Activated naive CD8-positive, alpha-beta T cell treated with anti-CD3 and anti-CD28 coated beads, Interleukin-2, amount 10 ng/mL, durations not matched to agents 7 days and 5 days (primary cell): ENCODE measurements around the gene GAL3ST1. TPM values are rescaled to one million over a fixed set of nuclear protein-coding genes. Genes with fewer than 3 reads are reported as not detected.
"Not testable (repeated sequence)": the region's sequence is repeated elsewhere in the genome, so short reads cannot be mapped to it uniquely, and the experiment has no call there.

ENCODE experiments used
- ATAC-seq: fragments of 150-1000 bp; cut with Tn5 transposase; one replicate; pipeline ENCODE4 v1.10.0; 2021; ENCODE audit warnings: low read depth, moderate library complexity
- POLR2A ChIA-PET: fragments of 350-600 bp; sonication (Branson Sonifier 250); formaldehyde crosslinking; loops from one replicate; lab custom pipeline; 2021; ENCODE audit warnings: antibody characterized with exemption; lab: Charles Lee
- DNase-seq: peaks from one replicate; pipeline ENCODE4 v3.0.0; 2021
- H3K27ac Mint-ChIP-seq: one replicate; pipeline ENCODE4 v1.8.0; 2022; ENCODE audit warnings: mild to moderate bottlenecking, mixed read lengths
- H3K27me3 Mint-ChIP-seq: one replicate; pipeline ENCODE4 v1.8.0; 2022; ENCODE audit warnings: mild to moderate bottlenecking, moderate library complexity, mixed read lengths
- H3K36me3 Mint-ChIP-seq: one replicate; pipeline ENCODE4 v1.8.0; 2021; ENCODE audit warnings: mild to moderate bottlenecking, mixed read lengths
- H3K4me1 Mint-ChIP-seq: one replicate; pipeline ENCODE4 v1.8.0; 2021; ENCODE audit warnings: mixed read lengths
- H3K4me3 Mint-ChIP-seq: one replicate; pipeline ENCODE4 v1.8.0; 2022; ENCODE audit warnings: mild to moderate bottlenecking, moderate library complexity, mixed read lengths
- H3K9me3 Mint-ChIP-seq: one replicate; pipeline ENCODE4 v1.8.0; 2021; ENCODE audit warnings: mixed read lengths
- total RNA-seq, 2 experiments: library from RNA; stranded (reverse); gene quantifications; one replicate each; pipeline ENCODE4 v1.2.3, GENCODE V29; 2021

The GAL3ST1 gene
- total RNA-seq, 2 experiments from 2014 or later: 0.44 to 0.68 TPM

DNA sequence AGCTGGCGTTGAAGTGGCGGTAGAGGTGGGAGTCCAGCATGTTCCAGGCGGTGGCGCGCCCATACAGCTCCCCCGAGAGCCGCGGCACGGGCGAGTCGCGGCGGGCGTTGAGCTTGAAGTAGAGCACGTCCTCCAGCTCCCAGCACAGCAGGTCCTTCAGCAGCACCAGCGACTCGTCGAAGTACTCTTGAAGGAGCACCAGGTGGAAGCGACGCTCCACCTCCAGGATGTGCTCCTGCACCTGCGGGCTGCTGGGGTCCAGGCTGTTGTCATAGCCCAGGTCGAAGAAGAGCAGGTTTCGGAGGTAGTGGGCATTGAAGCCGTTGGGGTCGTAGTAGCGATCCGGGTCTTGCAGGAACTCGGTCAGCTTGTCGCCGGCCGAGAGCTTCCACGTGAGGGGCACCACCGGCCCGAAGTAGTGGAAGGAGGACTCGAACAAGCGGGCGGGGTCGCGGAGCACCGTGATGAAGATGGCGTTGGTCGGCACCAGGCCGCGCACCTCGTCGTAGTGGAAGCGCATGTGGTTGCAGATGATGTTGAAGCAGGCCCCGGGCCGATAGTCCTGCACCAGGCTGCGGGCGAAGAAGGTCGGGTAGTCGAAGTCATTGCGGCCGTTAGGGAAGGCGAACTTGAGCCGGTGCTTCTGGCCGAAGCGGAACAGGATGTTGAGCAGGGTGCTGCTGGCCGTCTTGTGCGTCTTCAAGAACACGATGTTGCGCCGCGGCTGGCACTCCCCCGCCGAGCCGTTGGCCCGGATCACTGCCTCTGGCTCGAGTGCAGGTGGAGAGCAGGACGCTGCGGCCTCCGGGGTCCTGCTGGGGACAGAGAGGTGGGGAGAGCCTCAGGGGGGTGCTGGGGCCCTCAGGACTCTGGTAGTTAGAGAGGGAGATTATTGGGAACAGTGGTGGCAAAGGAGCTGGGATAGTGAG is 18.9 kb downstream of the GAL3ST1 start:
- H3K4me3 Mint-ChIP-seq: no peak overlapping the region
- no peaks in the 10 kb centered on the region for H3K4me1 Mint-ChIP-seq
- DNase-seq (no peak), ATAC-seq (no peak)
- H3K27me3 Mint-ChIP-seq: no peaks in the 10 kb centered on the region
- no peaks in the 10 kb centered on the region for H3K36me3 Mint-ChIP-seq
- H3K9me3 Mint-ChIP-seq: no peaks in the 10 kb centered on the region
- no peak overlapping the region for H3K27ac Mint-ChIP-seq
- POLR2A ChIA-PET: no interaction called here

DNA sequence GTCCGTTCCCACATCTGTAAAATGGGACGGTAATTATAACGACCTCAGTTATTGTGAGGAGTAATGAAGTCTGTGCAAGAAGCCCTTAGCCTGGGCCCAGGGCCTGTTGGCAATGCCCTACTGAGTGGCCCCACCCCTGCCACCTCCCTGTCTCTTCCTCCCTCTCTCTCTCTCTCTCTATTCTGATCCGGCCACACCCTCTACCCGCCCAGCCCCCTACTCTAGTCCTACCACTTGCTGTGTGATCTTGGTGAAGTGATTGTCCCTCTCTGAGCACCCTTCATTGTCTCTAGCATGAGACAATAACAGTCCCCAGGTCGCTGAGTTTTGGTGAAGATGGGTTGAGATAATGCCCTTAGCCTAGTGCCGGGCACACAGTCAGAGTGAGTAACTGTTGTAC is 20.5 kb downstream of the GAL3ST1 start:
- Mint-ChIP-seq H3K27ac (no peak overlapping the region), H3K4me3 (no peak overlapping the region), H3K36me3 (no peaks in the 10 kb centered on the region), H3K9me3 (no peaks in the 10 kb centered on the region), H3K4me1 (no peaks in the 10 kb centered on the region), H3K27me3 (no peaks in the 10 kb centered on the region)
- ATAC-seq (no peak), DNase-seq (no peak)
- POLR2A ChIA-PET: no interaction called here

DNA sequence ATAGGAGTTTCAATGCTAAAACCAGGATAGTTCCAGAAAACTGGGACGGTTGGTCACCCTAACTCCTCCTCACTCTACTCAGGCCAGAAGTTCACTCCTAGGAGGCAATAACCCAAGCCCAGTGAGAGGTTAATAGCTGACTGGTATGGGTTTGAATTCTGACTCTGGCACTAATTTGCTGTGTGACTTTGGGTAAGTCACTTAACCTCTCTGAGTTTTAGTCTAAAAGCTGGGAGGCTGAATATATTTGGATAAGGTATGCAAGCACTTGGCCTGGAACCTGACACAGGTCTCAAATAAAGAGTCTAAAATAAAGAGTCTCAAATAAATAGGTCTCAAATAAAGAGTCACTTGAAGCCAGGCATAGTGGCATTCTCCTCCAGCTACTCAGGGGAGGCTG is 21.7 kb downstream of the GAL3ST1 start:
- DNase-seq (no peak), ATAC-seq (no peak)
- no peaks in the 10 kb centered on the region for H3K9me3 Mint-ChIP-seq
- H3K4me1 Mint-ChIP-seq: no peaks in the 10 kb centered on the region
- H3K4me3 Mint-ChIP-seq: no peak overlapping the region
- POLR2A ChIA-PET: no interaction called here
- H3K27me3 Mint-ChIP-seq: no peaks in the 10 kb centered on the region
- H3K36me3 Mint-ChIP-seq: no peaks in the 10 kb centered on the region
- no peak overlapping the region for H3K27ac Mint-ChIP-seq

DNA sequence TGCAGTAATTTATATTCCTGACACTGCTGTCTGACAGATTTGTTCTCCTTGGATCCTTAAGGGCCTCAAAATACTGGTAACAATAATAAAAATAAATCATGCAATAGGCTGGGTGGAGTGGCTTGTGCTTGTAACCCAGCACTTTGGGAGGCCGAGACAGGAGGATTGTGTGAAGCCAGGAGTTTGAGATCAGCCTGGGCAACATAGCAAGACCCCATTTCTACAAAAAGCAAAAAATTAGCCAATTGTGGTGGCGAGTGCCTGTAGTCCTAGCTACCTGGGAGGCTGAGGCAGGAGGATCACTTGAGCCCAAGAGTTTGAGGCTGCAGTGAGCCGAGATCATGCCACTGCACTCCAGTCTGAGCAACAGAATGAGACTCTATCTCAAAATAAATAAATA is 22.7 kb downstream of the GAL3ST1 start:
- H3K27me3 Mint-ChIP-seq, ATAC-seq, H3K4me1 Mint-ChIP-seq, POLR2A ChIA-PET, H3K9me3 Mint-ChIP-seq, H3K4me3 Mint-ChIP-seq, DNase-seq, H3K27ac Mint-ChIP-seq, H3K36me3 Mint-ChIP-seq: not testable (repeated sequence)

DNA sequence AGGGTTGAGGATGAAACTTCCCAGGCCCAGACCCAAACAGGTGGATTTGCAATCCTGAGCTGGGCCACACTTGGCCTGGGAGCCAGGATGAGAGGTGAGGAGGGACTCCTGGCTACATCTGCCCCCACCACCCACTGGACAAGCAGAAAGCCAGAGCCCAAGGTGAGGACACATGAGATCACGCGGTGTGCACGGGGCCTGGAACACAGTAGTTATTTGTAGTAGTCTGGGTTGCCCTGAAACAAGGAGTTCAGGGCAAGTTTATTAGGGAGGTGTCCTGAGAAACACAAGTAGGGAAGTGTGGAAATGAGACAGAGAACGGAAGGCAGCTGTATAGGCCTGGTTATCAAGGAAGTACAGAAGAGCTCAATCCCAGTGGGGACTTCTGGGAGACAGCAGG is 27.3 kb downstream of the GAL3ST1 start:
- no peak overlapping the region for H3K27ac Mint-ChIP-seq
- DNase-seq (no peak), ATAC-seq (no peak)
- no peaks in the 10 kb centered on the region for H3K9me3 Mint-ChIP-seq
- H3K4me1 Mint-ChIP-seq: peaks cover 3% of the 10 kb centered on the region
- H3K4me3 Mint-ChIP-seq: no peak overlapping the region
- no peaks in the 10 kb centered on the region for H3K36me3 Mint-ChIP-seq
- peaks cover 24% of the 10 kb centered on the region for H3K27me3 Mint-ChIP-seq
- POLR2A ChIA-PET: no interaction called here

DNA sequence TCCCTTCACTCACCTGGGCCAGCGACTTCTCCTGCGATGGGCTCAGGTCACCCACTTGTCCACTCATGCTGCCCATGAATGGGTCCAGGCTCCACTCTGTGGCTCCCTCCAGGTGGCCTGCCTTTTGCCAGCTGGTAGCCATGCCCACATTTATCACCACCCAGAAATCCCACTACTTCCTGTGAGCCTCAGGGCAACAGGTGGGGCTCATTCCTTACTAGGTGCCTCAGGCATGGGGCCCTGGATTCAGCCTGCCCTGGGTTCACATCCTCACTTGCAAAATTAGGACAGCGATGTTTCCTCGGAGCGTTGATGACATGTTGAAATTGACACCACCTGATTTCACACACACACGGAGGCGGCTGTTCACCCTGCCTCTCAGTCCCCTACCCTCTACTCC is 27.8 kb downstream of the GAL3ST1 start, which contains the start of gene SEC14L6:
TSS of gene SEC14L6 (minus strand) at position 126 of the 400 bp plus-strand sequence. CDS start at position 67, 59 bp downstream.
- no peak within 1 kb of the TSS for H3K27ac Mint-ChIP-seq

DNA sequence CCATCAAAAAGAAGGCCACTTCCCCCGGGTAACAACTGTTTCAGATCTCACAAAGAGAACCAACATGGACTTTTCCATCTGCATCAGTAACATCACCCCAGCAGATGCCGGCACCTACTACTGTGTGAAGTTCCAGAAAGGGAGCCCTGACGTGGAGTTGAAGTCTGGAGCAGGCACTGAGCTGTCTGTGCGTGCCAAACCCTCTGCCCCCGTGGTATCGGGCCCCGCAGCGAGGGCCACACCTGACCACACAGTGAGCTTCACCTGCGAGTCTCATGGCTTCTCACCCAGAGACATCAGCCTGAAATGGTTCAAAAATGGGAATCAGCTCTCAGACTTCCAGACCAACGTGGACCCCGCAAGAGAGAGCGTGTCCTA is 31.7 kb downstream of the GAL3ST1 start:
- H3K36me3 Mint-ChIP-seq: no peaks in the 10 kb centered on the region
- no peak overlapping the region for H3K27ac Mint-ChIP-seq
- peaks cover 41% of the 10 kb centered on the region for H3K27me3 Mint-ChIP-seq
- ATAC-seq: no peak
- POLR2A ChIA-PET: interaction anchor here (0.5 kb wide), 1 partner anchor 31 kb away, joined by 3 read pairs; no protein-coding TSS in a partner anchor
- no peaks in the 10 kb centered on the region for H3K9me3 Mint-ChIP-seq
- DNase-seq: no peak
- no peak overlapping the region for H3K4me3 Mint-ChIP-seq
- peaks cover 3% of the 10 kb centered on the region for H3K4me1 Mint-ChIP-seq

More for the DNA sequence above, 27.8 kb downstream of the GAL3ST1 start, which contains the start of gene SEC14L6:
- Mint-ChIP-seq H3K36me3 (no peaks in the 10 kb centered on the region), H3K4me1 (peaks cover 3% of the 10 kb centered on the region), H3K27me3 (peaks cover 26% of the 10 kb centered on the region), H3K9me3 (no peaks in the 10 kb centered on the region), H3K4me3 (no peak within 1 kb of the TSS)
- ATAC-seq (no peak), DNase-seq (no peak)
- POLR2A ChIA-PET: no interaction called here

DNA sequence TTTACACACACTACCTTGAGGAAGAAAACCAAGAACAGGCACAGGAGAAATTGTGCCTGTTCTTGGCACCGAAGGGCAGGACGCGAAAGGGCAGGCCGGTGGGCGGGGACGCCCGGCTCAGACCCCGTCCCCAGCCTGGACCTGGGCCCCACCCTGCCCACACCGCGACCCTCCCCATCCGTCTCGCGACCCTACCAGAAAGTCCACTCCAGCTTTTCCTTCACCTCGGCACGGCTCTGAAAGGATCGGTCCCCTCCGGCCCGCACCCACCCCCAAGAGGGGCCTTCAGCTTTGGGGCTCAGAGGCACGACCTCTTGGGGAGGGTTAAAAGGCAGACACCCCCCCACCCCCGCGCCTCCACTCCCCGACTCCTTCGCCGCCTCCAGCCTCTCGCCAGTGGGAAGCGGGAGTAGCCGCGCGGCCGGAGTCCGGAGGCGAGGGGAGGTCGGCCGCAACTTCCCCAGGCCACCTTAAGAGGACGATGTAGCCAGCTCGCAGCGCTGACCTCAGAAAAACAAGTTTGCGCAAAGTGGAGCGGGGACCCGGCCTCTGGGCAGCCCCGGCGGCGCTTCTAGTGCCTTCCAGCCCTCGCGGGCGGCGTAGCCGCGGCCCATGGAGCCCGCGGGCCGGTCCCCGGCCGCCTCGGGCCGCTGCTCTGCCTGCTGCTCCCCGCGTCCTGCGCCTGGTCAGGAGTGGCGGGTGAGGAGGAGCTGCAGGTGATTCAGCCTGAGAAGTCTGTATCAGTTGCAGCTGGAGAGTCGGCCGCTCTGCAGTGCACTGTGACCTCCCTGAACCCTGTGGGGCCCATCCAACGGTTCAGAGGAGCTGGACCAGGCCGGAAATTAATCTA is 32.3 kb downstream of the GAL3ST1 start:
- Mint-ChIP-seq H3K36me3 (no peaks in the 10 kb centered on the region), H3K9me3 (no peaks in the 10 kb centered on the region), H3K27ac (no peak overlapping the region), H3K27me3 (peaks cover 41% of the 10 kb centered on the region), H3K4me1 (peaks cover 3% of the 10 kb centered on the region), H3K4me3 (no peak overlapping the region)
- ATAC-seq: no peak
- no peak for DNase-seq
- POLR2A ChIA-PET: interaction anchor here (0.5 kb wide), 1 partner anchor 30 kb away, joined by 3 read pairs; no protein-coding TSS in a partner anchor

DNA sequence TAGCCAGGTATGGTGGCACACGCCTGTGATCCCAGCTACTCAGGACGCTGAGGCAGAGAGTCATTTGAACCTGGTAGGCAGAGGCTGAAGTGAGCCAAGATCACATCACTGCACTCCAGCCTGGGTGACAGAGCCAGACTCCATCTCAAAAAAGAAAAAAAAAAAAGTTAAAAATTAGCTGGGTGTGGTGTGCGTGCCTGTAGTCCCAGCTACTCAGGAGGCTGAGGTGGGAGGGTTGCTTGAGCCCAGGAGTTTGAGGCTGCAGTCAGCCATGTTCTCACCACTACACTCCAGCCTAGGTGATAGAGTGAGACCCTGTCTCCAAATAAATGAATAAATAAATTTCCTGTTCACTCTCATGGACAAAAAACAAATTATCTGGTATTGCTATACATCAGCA is 33.0 kb downstream of the GAL3ST1 start:
- peaks cover 40% of the 10 kb centered on the region for H3K27me3 Mint-ChIP-seq
- POLR2A ChIA-PET, H3K4me1 Mint-ChIP-seq, H3K4me3 Mint-ChIP-seq, H3K27ac Mint-ChIP-seq, H3K36me3 Mint-ChIP-seq, H3K9me3 Mint-ChIP-seq, ATAC-seq, DNase-seq: not testable (repeated sequence)

DNA sequence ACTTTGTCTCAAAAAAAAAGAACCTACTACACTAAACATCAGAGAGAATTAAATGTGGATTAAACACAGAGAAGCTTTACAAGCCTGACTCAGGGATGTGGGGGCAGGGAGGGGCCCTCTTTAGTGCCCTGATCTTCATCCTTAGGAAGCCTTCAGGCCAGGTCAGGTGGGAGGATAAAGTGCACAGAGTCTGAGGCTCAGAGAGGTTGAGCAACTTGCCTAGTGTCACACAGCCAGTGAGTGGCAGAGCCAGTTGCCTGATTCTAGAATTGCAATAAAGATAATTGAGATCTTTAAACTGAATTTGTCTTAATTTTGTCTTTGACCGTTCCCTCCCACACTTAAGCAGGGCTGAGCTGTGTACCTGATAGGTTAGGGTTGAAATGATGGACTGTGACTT is 35.1 kb downstream of the GAL3ST1 start:
- Mint-ChIP-seq H3K9me3 (no peaks in the 10 kb centered on the region), H3K27ac (no peak overlapping the region), H3K36me3 (no peaks in the 10 kb centered on the region), H3K27me3 (peaks cover 35% of the 10 kb centered on the region), H3K4me3 (no peak overlapping the region), H3K4me1 (peaks cover 11% of the 10 kb centered on the region)
- ATAC-seq (no peak), DNase-seq (no peak)
- POLR2A ChIA-PET: no interaction called here

DNA sequence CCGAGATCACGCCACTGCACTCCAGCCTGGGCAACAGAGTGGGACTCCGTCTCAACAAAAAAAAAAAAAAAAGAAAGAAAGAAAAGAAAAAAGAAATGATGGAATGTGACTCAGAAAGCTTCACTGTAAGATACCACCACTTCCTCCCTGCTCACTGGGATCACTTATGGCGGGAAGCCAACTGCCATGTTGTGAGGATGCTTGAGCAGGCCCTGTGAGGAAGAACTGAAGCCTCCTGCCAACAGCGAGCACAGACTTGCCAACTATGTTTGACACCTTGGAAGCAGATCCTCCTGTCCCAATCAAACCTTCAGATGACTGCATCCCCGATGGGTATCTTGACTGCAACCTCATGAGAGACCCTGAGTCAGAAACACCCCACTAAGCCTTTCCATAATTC is 36.2 kb downstream of the GAL3ST1 start:
- POLR2A ChIA-PET: no interaction called here
- Mint-ChIP-seq H3K27ac (no peak overlapping the region), H3K4me3 (no peak overlapping the region), H3K9me3 (no peaks in the 10 kb centered on the region), H3K4me1 (peaks cover 11% of the 10 kb centered on the region), H3K27me3 (peaks cover 28% of the 10 kb centered on the region), H3K36me3 (no peaks in the 10 kb centered on the region)
- no peak for ATAC-seq
- no peak for DNase-seq

DNA sequence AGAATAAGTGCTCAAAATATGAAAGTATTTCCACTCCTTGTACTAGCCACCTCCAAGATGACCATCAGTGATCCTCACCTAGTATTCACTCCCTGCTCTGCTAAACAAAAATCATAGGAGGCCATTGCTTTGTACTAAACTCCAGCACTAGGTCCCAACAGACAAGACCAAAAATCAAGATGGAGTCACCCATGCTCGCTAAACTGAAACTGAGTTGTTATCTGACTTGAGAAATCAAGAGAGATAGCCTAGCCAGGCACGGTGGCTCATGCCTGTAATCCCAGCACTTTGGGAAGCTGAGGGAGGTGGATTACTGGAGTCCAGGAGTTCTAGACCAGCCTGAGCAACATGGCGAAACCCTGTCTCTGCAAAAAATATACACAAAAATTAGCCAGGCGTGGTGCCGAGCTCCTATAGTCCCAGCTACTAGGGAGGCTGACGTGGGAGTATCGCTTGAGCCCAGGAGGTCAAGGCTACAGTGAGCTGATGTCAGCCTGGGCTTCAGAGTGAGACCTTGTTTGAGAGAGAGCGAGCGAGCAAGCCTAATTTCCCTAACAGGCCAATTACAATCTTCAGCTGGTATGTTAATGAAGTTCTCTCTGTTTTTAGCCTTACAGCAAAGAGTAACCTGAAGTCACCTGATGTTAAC is 37.3 kb downstream of the GAL3ST1 start:
- Mint-ChIP-seq H3K9me3 (no peaks in the 10 kb centered on the region), H3K27ac (no peak overlapping the region), H3K36me3 (no peaks in the 10 kb centered on the region), H3K4me1 (peaks cover 8% of the 10 kb centered on the region), H3K4me3 (no peak overlapping the region), H3K27me3 (peaks cover 20% of the 10 kb centered on the region)
- ATAC-seq (no peak), DNase-seq (no peak)
- POLR2A ChIA-PET: no interaction called here

DNA sequence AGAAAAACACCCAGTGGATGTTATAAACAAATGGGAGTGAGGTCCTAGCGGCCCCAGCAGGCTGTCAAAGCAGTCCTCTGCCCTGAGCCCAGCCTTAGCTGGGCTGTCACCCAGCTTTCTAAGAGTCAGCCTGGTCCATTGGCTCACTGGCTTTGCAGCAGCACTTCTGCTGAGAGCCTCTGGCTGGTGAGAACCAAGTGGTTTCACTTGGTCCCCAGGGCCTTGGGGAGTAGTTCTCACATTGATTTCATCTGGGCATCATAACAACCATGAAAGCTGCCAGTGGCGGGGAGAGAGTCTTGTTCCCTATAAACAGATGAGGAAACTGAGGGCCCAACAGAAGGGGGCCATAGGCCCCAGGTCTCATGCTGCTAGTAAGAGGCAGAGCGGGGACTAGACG is 39.3 kb downstream of the GAL3ST1 start:
- peaks cover 6% of the 10 kb centered on the region for H3K27me3 Mint-ChIP-seq
- H3K4me1 Mint-ChIP-seq: peaks cover 8% of the 10 kb centered on the region
- H3K4me3 Mint-ChIP-seq: no peak overlapping the region
- POLR2A ChIA-PET: no interaction called here
- ATAC-seq (no peak), DNase-seq (no peak)
- no peaks in the 10 kb centered on the region for H3K36me3 Mint-ChIP-seq
- no peaks in the 10 kb centered on the region for H3K9me3 Mint-ChIP-seq
- H3K27ac Mint-ChIP-seq: no peak overlapping the region
